CD4-positive, alpha-beta T cell treated with Interleukin-6 for 4 hours (primary cell): Measurements from ENCODE around the gene CSAD.

ENCODE experiments used
- DNase-seq: peaks from one replicate; pipeline ENCODE4 v3.0.0-alpha.2; 2020; ENCODE audit warnings: mixed read lengths

CSAD gene

GRCh38 chr12:53198486-53199110, 17.9 kb upstream of the CSAD start:
- DNase-seq, result peak; percentile 65

GRCh38 chr12:53197011-53197640, 16.4 kb upstream of the CSAD start:
- no peak for DNase-seq

- DNase-seq, result no peak
Observed at GRCh38 chr12:53196486-53196885, 15.8 kb upstream of the CSAD start.

- DNase-seq, result no peak
Observed at GRCh38 chr12:53195516-53196420, 15.0 kb upstream of the CSAD start.

- no peak for DNase-seq
Observed at GRCh38 chr12:53194973-53195372, 14.2 kb upstream of the CSAD start.

- no peak for DNase-seq
Observed at GRCh38 chr12:53193985-53194716, 13.4 kb upstream of the CSAD start.

GRCh38 chr12:53193040-53193439, 12.3 kb upstream of the CSAD start:
- no peak for DNase-seq

GRCh38 chr12:53192531-53193021, 11.9 kb upstream of the CSAD start:
- DNase-seq, result no peak

- DNase-seq, result no peak
Observed at GRCh38 chr12:53191885-53192530, 11.3 kb upstream of the CSAD start.

GRCh38 chr12:53191096-53191884, 10.6 kb upstream of the CSAD start:
- no peak for DNase-seq

- peak; percentile 68 for DNase-seq
Observed at GRCh38 chr12:53190108-53190729, 9.5 kb upstream of the CSAD start.

GRCh38 chr12:53187145-53187899, 6.6 kb upstream of the CSAD start:
- DNase-seq, result no peak

- DNase-seq, result no peak
Observed at GRCh38 chr12:53186745-53187144, 6.0 kb upstream of the CSAD start.

- DNase-seq, result no peak
Observed at GRCh38 chr12:53185582-53186153, 4.9 kb upstream of the CSAD start.

- no peak for DNase-seq
Observed at GRCh38 chr12:53184828-53185227, 4.1 kb upstream of the CSAD start.

GRCh38 chr12:53182903-53183302, 2.2 kb upstream of the CSAD start:
- DNase-seq, result no peak

GRCh38 chr12:53181935-53182334, 1.2 kb upstream of the CSAD start:
- DNase-seq, result no peak

- peak; percentile 87 for DNase-seq
Observed at GRCh38 chr12:53180931-53181645, 363 bp upstream of the CSAD start.

- DNase-seq, result no peak
Observed at GRCh38 chr12:53179687-53180219, 972 bp downstream of the CSAD start.
